Measurements from ENCODE around the gene PRPH. TPM values are rescaled to one million over a fixed set of nuclear protein-coding genes. Genes with fewer than 3 reads are reported as not detected.

Gene PRPH
- total and polyA plus RNA-seq, 9 of the 15 experiments (the other 6 are each of a cell fraction or from before 2014, with no cell fraction given), result 0.27 to 1.9 (median 1.3) TPM; not detected in 1

DNA sequence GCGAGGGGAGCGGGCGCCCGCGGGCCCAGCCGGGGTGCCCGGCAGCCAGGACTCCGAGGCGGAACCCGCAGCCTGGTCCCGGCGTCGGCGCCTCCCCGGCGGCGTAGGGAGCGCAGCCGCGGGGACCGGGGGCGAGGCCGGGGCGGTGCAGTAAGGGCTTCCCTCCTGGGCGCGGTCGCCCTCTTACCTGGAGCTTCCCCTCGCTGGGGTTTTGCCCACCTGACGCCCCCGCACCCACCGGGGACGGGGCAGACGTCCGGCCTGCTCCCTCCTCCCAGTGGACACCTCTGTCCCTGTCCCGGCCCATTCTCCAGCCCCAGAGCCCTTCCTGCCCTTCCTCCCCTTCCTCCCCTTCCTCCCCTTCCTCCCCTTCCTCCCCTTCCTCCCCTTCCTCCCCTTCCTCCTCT is 30.5 kb upstream of the PRPH start (continued):
- TF ChIP-seq CREB1 (IDR thresholded peaks at IDR 0.05) (no peak), CREB1 (CRISPR knock-in tag; IDR thresholded peaks at IDR 0.05) (no peak), PHTF2 (CRISPR knock-in tag; IDR thresholded peaks at IDR 0.05) (no peak), CBFA2T2 (conservative IDR thresholded peaks at IDR 0.05) (no peak), TAL1 (IDR thresholded peaks at IDR 0.05) (no peak), ZKSCAN8 (CRISPR knock-in tag; IDR thresholded peaks at IDR 0.05) (no peak), ZNF780A (CRISPR knock-in tag; IDR thresholded peaks at IDR 0.05) (no peak), PURB (CRISPR knock-in tag; IDR thresholded peaks at IDR 0.05; ENCODE audit: low read depth) (no peak), POU5F1 (IDR thresholded peaks at IDR 0.05; ENCODE audit: borderline replicate concordance, low read depth, low read length, partially characterized antibody) (no peak), ZNF551 (CRISPR knock-in tag; IDR thresholded peaks at IDR 0.05) (no peak), CBX8 (IDR thresholded peaks at IDR 0.05; ENCODE audit: borderline replicate concordance, extremely low read depth, low read depth, low read length, poor library complexity, severe bottlenecking) (no peak), CTBP1 (IDR thresholded peaks at IDR 0.05; ENCODE audit: borderline replicate concordance) (no peak), POLR2B (IDR thresholded peaks at IDR 0.05; ENCODE audit: low read depth, partially characterized antibody) (no peak), SP1 (CRISPR knock-in tag; IDR thresholded peaks at IDR 0.05) (no peak), NFXL1 (CRISPR knock-in tag; IDR thresholded peaks at IDR 0.05) (no peak), ELF4 (CRISPR knock-in tag; IDR thresholded peaks at IDR 0.05) (peak; percentile 92), ZNF507 (tag; conservative IDR thresholded peaks at IDR 0.05) (no peak)
- TF ChIP-seq, protein P1, sequence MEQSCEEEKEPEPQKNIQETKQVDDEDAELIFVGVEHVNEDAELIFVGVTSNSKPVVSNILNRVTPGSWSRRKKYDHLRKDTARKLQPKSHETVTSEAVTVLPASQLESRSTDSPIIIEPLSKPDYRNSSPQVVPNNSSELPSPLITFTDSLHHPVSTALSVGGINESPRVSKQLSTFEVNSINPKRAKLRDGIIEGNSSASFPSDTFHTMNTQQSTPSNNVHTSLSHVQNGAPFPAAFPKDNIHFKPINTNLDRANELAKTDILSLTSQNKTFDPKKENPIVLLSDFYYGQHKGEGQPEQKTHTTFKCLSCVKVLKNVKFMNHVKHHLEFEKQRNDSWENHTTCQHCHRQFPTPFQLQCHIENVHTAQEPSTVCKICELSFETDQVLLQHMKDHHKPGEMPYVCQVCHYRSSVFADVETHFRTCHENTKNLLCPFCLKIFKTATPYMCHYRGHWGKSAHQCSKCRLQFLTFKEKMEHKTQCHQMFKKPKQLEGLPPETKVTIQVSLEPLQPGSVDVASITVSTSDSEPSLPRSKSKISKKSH (CRISPR knock-in tag; IDR thresholded peaks at IDR 0.05), result no peak
- TF ChIP-seq, protein P2, sequence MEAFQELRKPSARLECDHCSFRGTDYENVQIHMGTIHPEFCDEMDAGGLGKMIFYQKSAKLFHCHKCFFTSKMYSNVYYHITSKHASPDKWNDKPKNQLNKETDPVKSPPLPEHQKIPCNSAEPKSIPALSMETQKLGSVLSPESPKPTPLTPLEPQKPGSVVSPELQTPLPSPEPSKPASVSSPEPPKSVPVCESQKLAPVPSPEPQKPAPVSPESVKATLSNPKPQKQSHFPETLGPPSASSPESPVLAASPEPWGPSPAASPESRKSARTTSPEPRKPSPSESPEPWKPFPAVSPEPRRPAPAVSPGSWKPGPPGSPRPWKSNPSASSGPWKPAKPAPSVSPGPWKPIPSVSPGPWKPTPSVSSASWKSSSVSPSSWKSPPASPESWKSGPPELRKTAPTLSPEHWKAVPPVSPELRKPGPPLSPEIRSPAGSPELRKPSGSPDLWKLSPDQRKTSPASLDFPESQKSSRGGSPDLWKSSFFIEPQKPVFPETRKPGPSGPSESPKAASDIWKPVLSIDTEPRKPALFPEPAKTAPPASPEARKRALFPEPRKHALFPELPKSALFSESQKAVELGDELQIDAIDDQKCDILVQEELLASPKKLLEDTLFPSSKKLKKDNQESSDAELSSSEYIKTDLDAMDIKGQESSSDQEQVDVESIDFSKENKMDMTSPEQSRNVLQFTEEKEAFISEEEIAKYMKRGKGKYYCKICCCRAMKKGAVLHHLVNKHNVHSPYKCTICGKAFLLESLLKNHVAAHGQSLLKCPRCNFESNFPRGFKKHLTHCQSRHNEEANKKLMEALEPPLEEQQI (IDR thresholded peaks at IDR 0.05), result no peak
- TF ChIP-seq, protein P3, sequence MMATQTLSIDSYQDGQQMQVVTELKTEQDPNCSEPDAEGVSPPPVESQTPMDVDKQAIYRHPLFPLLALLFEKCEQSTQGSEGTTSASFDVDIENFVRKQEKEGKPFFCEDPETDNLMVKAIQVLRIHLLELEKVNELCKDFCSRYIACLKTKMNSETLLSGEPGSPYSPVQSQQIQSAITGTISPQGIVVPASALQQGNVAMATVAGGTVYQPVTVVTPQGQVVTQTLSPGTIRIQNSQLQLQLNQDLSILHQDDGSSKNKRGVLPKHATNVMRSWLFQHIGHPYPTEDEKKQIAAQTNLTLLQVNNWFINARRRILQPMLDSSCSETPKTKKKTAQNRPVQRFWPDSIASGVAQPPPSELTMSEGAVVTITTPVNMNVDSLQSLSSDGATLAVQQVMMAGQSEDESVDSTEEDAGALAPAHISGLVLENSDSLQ (IDR thresholded peaks at IDR 0.05), result peak; percentile 85
- TF ChIP-seq, protein P4, sequence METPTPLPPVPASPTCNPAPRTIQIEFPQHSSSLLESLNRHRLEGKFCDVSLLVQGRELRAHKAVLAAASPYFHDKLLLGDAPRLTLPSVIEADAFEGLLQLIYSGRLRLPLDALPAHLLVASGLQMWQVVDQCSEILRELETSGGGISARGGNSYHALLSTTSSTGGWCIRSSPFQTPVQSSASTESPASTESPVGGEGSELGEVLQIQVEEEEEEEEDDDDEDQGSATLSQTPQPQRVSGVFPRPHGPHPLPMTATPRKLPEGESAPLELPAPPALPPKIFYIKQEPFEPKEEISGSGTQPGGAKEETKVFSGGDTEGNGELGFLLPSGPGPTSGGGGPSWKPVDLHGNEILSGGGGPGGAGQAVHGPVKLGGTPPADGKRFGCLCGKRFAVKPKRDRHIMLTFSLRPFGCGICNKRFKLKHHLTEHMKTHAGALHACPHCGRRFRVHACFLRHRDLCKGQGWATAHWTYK (CRISPR knock-in tag; IDR thresholded peaks at IDR 0.05), result peak; percentile 79; the same call in 1 of the 2 replicates
- TF ChIP-seq, protein P5, sequence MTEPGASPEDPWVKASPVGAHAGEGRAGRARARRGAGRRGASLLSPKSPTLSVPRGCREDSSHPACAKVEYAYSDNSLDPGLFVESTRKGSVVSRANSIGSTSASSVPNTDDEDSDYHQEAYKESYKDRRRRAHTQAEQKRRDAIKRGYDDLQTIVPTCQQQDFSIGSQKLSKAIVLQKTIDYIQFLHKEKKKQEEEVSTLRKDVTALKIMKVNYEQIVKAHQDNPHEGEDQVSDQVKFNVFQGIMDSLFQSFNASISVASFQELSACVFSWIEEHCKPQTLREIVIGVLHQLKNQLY (CRISPR knock-in tag; conservative IDR thresholded peaks at IDR 0.05), result no peak

All from K562 (cell line).